ENCODE measurements around the gene ABCB4.
"Not testable (repeated sequence)": the region's sequence is repeated elsewhere in the genome, so short reads cannot be mapped to it uniquely, and the experiment has no call there.

ABCB4 gene

DNA sequence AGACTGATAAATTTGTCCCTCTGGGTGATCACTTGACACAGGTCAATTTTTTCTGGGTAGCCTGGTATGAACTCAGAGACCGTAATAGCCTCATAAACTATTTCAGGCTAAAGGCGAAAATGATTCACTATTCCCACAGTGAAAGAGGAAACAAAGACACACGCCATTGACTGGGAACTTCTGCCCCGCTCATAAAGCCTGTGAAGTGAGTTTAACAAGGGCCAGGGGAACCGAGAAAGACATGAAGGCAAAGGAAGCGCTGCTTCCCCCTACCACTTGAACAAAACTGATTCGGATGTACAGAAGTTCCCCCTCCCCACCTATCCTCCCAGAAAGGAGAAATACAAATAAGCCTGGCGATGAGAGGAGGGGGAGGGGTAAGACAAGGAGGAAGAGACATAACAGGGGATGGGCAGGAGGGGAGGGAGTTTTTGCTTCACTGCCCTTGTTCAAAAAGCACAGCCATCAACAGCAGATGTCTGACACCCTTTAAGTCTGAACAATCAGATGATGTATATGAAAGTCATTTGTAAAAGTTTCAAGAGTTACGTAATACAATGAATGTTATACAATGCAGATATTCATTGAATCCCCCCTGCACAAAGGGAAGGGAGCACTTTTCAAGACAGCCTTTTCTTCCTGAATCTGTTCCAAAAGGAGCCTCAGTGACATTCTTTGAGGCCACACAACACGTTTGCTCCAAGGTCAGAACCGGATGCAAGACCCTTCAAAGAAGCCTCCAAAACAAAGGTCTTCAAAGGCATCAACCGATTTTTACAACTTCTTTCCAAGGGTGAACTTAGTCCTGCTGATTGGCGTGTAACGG lies 734 bp downstream of the ABCB4 start:
- DNase-seq = no peak

DNA sequence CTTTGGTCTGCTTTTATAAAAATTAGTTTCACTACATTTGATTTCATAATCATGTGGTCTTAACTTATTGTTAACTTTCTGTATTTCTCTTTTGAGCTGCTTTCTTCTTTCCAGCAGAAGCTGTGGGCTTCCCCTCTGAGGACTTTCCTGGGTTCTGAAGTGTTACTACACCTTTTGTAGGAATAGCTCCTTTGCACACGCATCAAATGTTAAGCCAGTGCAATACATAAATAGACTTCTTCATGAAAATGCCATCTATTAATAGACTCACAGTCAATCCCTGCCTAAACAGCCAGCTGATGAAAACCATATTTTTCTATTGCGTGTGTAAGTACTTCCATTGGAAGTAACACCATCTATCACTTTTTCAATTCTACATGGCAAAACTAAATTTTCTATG lies 1.5 kb downstream of the ABCB4 start:
- no peak for DNase-seq

DNA sequence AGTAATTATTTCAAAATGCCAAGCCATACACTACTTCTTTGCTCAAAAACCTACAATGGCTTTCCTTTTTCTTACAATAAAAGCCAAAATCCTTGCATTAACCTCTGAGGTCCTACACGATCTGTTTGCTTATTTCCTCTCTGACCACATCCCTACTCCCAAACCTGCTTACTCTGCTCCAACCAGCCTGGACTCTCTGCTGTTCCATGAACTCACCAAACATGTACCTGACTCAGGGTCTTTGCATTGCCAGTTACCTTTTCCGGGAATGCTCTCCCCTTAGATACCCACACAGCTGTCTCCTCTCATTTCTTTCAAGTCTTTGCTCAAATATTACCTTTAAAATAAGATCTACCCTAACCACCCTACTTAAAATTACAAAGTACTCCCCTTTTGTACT lies 2.3 kb downstream of the ABCB4 start:
- no peak for DNase-seq

DNA sequence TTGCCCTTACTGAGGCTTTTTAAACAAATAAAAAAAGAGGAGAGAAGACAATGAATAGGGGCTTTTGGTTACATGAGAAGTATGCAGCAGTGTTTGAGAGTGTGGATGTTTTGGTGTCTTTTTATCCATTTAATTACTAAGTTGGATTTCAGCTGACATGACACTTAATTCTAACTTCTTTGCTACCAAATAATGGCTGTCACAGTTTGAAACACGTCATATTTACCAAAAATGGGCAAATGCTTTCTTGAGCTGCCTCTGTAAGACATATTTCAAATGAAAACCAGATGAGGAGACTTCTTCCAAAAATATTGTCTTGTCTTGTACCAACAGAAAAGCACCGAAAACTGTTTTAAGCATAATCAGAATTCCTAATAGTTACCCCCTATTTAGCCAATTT lies 4.0 kb downstream of the ABCB4 start:
- DNase-seq = no peak

DNA sequence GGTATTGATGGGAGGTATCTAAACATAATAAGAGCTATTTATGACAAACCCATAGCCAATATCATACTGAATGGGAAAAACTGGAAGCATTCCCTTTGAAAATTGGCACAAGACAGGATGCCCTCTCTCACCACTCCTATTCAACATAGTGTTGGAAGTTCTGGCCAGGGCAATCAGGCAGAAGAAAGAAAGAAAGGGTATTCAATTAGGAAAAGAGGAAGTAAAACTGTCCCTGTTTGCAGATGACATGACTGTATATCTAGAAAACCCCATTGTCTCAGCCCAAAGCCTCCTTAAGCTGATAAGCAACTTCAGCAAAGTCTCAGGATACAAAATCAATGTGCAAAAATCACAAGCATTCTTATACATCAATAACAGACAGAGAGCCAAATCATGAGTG lies 6.3 kb downstream of the ABCB4 start:
- not testable (repeated sequence) for DNase-seq

DNA sequence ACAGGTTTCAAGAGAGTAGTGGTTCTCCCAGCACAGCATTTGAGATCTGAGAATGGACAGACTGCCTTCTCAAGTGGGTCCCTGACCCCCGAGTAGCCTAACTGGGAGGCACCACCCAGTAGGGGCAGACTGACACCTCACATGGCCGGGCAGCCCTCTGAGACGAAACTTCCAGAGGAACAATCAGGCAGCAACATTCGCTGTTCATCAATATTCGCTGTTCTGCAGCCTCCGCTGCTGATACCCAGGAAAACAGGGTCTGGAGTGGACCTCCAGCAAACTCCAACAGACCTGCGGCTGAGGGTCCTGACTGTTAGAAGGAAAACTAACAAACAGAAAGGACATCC lies 10.0 kb downstream of the ABCB4 start:
- not testable (repeated sequence) for DNase-seq

DNA sequence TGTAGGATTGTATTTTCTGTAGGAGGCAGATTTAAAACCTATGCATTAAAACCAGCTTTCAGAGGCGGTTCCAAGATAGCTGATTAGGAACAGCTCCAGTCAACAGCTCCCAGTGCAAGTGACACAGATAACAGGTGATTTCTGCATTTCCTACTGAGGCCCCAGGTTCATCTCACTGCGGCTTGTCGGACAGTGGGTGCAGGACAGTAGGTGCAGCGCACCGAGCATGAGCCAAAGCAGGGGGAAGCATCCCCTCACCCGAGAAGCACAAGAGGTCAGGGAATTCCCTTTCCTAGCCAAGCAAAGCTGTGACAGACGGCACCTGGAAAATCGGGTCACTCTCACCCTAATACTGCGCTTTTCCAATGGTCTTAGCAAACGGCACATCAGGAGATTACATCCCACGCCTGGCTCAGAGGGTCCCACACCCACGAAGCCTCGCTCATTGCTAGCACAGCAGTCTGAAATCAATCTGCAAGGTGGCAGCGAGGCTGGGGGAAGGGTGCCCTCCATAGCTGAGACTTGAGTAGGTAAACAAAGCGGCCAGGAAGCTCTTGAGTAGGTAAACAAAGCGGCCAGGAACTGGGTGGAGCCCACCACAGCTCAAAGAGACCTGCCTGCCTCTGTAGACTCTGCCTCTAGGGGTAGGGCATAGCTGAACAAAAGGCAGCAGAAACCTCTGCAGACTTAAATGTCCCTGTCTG lies 10.5 kb downstream of the ABCB4 start:
- not testable (repeated sequence) for DNase-seq

DNA sequence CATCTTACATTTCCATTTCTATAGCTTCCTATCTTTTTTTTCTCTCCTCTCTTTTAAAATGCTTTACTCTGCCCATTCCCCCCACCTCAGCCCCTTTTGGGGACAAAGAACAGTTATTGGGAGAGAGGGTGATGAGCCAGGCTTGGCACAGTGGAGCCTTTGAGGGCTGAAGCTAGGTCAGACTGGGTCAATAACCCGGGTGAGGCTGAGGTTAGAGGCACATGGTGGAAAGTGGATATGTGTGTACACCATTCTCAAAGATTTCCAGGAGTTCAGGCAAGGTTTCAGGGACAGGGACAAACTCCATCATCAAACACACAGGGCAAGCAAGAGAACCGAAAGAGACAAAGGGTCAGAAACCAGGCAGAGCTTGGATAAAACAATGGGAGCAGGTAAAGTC lies 11.5 kb downstream of the ABCB4 start:
- no peak for DNase-seq

DNA sequence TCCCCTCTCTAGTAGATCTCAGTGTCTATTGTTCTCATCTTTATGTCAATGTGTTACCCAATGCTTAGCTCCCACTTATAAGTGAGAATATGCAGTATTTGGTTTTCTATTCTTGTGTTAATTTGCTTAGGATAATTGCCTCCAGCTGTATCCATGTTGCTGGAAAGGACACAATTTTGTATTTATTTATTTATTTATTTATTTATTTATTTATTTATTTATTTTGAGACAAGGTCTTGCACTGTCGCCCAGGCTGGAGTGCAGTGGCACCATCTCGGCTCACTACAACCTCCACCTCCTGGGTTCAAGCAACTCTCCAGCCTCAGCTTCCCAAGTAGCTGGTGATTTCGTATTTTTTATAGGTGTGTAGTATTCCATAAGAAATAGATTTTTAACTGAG lies 15.0 kb downstream of the ABCB4 start:
- not testable (repeated sequence) for DNase-seq

DNA sequence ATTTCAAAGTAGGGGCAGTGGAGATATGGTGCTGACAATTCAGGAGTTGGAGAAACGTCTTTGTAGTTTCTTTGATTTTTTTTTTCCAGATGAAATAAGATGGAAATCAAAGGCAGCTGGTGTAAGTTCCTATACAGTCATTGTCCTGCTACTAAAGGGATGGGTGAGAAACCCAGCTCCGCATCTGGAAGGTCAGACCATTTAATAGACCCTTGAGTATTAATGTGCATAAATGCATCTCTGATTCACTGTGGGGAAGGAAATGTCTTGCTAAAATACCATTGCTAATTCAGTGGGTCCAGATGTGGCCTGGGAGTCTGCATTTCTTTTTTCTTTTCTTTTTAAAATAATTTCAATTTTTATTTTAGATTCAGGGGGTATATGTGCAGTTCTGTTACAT lies 15.5 kb downstream of the ABCB4 start:
- no peak for DNase-seq

DNA sequence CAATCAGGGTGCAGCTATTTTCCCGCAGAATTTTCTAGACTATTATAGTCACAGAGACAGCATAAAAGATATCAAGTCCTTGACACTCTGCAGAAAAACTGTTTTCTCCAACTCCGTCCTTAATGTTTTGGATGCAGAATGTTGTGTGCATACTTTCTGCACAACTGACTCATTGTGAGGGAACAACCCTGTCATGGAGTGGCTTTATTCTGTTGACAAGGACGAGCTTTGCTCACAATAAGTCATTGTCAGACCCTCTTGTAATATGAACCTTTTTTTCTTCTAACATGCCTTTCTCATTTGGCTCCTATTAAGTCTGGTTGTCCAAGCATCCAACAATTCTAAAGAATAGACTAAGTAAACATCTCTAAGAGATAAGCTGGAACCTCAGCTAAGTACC lies 17.3 kb downstream of the ABCB4 start:
- no peak for DNase-seq

DNA sequence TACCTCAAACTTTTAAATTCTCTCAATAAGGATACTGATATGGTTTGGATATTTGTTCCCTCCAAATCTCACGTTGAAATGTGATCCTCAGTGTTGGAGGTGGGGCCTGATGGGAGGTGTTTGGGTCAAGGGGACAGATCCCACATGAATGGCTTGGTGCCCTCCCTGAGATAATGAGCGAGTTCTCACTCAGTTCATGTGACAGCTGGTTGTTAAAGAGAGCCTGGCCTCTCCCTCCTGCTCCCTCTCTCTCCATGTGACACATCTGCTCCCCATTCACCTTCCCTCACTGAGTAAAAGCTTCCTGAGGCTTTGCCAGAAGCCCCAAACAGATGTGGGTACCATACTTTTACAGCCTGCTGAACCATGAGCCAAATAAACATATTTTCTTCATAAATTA lies 19.2 kb downstream of the ABCB4 start:
- DNase-seq = peak; percentile 79 to 85

DNA sequence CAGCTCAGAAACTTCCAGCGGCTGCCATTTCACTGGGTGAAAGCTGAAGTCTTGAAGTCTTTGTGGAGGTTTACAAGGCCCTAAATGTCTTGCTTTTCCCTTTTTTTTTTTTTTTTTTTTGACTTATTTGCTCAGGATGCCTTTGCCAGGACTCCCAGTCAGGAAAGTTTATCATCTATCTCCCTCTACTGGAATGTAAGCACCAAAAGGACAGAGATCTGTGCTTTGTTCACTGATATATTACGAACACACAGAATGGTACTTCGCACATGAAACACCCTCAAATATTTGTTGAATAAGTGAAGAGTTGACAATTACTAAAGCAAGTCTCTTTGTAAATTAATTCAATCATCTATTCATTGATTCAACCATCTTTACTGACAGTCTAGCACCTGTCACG lies 23.2 kb downstream of the ABCB4 start:
- no peak for DNase-seq

DNA sequence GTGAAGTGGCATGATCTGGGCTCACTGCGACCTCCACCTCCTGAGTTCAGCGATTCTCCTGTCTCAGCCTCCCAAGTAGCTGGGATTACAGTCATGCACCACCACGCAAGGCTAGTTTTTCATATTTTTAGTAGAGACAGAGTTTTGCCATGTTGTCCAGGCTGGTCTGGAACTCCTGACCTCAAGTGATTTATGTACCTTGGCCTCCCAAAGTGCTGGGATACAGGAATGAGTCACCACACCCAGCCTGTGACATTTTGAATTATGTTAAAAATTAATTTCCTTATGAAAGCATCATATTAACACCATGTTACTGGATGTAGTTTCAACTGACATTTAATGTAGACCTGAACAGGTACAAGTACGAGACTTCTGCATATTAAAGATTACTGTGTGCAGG lies 24.3 kb downstream of the ABCB4 start:
- no peak for DNase-seq

DNA sequence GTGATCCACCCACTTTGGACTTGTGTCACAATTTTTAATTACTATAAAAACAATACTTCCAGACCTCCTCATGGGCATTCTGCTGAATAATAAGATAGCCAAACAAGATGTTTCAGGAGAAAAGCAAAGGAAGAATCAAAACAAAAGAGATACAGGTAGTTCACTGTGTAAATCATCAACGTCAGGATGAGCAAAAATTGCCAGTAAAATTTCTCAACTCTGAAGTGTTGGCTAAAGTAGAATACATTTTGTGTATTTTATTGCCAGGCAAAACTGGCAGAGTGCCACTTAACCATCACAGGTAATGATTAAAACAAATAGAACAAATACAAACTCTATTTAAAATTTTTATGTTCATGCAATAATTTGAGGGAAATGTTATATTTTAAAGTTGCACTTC lies 24.8 kb downstream of the ABCB4 start:
- no peak for DNase-seq

DNA sequence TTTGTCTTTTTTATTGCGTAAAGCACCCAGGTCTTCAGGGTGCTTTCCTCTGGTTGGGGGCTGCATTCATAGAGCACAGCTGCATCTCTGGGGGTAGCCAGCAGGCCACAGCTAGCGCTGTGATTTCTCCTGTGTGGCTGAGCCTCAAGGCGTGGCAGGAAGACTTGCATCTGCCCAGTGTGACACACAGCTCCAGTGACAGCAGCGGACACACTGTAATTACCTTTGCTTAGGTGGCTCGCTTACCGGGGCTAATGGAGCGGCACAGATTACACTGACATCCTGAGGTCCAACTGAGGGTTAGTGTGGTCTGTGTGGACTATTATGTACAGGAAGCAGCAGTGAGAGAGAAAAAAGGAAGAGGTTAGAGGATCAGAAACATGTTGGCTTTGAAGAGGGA lies 27.1 kb downstream of the ABCB4 start:
- DNase-seq = no peak

DNA sequence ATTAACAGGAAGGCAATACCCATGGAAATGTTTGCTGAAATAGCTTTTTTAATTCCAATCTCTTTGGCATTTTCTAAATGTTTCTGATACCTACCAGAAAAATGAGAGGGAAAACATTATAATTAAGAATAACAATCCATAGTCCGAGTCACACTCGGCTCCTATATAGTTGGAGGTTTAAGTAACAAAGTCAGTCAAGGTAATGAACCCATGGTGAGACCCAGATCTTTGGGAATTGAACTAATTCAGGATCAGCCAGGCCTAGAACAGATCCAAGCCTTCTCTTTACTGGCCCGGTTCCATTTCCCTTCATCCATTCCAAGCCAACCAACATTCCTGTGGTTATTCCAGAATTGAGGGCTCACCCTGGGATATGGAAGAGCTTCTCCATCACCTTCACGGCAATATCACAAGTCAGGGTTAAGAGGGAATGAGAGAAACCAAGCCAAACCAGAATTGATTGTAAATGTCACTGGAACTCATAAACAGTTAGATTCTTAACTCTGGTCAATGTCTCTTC lies 28.3 kb downstream of the ABCB4 start:
- no peak for DNase-seq

DNA sequence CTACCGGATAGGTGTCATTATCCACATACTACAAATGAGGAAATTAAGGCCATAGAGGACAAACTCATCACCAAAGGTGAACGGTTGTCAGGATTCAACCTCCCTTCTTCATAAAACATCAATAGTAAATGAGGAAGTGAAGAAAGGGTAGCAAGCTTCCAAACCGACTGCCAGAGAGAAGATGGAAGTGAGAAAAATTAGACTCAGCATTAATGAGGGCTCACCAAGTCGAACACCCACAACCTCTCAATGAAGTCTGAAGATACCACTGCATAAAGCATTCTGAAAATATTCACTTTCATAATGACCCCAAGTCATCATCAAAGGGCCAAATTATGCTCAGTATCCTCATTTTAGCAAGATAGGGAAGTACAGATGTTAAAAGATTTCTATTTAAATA lies 29.6 kb downstream of the ABCB4 start:
- no peak for DNase-seq

DNA sequence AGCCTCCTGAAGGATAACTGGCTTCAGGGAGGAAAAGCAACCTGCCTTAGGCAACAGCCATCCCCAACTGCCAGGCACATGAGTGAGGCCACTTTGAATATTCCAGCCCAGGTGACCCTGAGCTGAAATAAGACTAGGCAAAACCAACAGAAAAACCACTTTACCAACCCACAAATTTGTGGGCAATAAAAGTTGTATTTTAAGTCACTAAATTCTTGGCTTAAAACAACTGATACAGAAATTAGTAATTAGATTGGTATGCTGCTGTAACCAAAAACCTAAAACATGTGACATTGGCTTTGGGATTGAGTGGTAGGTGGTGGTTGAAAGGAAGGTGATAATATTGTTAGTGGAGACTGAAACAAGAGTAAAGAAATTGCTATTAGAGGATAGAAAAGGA lies 39.9 kb downstream of the ABCB4 start:
- no peak for DNase-seq

DNA sequence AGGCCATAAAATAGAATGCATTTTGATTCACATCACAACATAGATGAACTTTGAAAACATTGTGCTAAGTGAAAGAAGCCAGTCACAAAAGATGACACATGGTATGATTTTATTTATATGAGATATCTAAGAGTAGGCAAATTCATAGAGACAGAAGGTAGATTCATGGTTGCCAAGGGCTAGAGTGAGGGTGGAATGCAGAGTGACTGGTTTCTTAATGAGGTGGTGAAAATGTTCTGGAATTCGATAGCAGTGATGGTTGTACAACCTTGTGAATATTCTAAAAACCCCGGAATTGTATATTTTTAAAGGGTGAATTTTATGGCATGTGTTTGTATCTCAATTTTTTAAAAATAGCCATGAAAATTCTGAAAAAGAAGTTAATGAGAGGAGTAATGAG lies 42.9 kb downstream of the ABCB4 start:
- no peak for DNase-seq

DNA sequence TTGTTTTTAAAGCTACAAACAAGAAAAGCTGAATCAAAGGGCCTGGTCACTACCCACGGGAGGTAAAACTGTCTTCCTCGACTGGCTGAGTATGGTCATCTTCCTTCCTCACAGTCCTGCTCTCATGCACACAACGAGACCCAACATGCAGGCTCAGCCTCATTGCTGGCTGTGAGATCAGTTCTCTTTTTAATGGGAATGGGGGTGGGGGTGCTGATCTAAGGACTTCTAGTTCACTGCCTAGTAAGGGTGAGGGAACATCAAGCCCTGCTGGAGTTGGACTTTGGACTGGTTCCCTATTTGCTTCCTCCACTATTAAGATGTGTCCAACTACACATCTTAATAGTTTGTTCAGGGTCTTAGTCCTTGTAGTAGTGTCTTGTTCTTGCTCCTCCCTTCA lies 48.2 kb downstream of the ABCB4 start:
- DNase-seq = no peak

DNA sequence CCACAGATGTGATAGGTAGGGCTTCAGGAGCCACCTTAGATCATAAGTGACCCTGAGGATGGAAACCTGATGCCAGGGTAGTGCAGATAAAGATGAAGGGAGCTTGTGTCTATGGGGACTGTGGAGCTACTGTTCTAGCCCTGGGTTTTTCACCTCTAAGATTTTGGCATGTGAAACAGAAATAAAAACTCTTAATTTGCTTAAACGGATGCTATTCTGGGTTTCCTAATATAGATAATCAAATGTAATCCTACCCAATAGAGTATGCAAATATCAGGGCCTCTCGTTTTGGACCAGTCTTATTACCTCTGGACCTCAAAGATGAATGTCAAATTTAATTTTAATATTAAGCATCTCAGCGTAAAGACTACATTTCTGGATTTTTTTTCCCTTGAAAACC lies 49.3 kb downstream of the ABCB4 start:
- no peak for DNase-seq

DNA sequence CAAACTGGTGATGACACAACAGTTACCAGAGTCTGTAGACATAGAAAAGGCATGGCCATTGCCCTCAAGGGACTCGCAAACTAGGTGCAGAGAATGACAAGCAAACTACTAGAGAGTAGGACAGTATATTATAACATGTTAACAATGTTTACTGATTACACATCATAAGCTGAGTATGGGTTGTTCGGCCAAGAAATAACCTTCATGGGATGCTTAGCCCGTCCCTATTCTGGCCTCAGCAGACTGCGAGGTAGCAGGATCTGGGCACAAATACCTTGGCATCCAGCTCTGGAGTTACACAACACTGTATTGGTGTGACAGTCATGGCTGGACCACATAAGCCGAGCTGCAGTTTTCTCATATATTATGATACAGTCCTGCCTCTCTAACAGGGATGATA lies 51.4 kb downstream of the ABCB4 start:
- DNase-seq = no peak

DNA sequence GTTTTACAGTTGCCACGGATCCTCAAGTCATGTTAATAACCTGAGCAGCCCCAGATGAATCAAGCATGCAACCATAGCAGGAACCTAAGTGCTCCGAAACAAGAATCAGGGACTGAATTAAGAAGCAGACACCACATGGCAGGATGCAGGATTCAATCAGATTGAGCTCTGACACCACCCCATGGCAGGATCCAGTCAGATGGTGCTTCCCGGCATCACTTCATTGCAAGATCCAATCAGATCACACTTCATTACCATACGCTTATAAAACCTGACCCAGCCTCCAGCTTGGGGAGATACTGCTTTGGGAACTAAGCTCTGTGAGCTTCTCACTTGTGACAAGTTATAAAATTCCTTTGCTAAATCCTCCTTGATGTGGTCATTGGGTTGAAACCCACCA lies 55.3 kb downstream of the ABCB4 start:
- no peak for DNase-seq

All from NCI-H524 (cell line).